Mesenchymal stem cell (in vitro differentiated cells and primary cell): ENCODE results near the gene PSTPIP1.

Experiments used
- DNase-seq: peaks from one replicate; pipeline ENCODE4 v3.0.0-alpha.2; 2013
- H2AFZ ChIP-seq: one replicate; pipeline ENCODE4 v1.6.1; 2013; ENCODE audit warnings: low read depth, mild to moderate bottlenecking, control low read depth, inconsistent platforms, low read length, moderate library complexity
- H2AK5ac ChIP-seq: 2 replicates; pipeline ENCODE4 v1.6.1; 2013; ENCODE audit warnings: low read length, moderate library complexity, mild to moderate bottlenecking, inconsistent platforms; ENCODE audit not compliant: severe bottlenecking
- H2BK120ac ChIP-seq: one replicate; pipeline ENCODE4 v1.6.1; 2013; ENCODE audit warnings: low read depth, mild to moderate bottlenecking, inconsistent platforms, low read length, moderate library complexity
- H2BK12ac ChIP-seq, 2 experiments: one replicate each; pipeline ENCODE4 v1.6.1; 2013; ENCODE audit warnings: inconsistent platforms in 2 of 2, low read length in 2 of 2, mild to moderate bottlenecking in 2 of 2, moderate library complexity in 2 of 2, control low read depth in 1 of 2
- H2BK15ac ChIP-seq: one replicate; pipeline ENCODE4 v1.6.1; 2013; ENCODE audit warnings: mild to moderate bottlenecking, low read depth, inconsistent platforms; ENCODE audit not compliant: poor library complexity, severe bottlenecking
- H2BK5ac ChIP-seq: 2 replicates; pipeline ENCODE4 v1.6.1; 2013; ENCODE audit warnings: low read depth, mild to moderate bottlenecking, low read length, control low read depth, inconsistent platforms; ENCODE audit not compliant: poor library complexity, severe bottlenecking
- H3K14ac ChIP-seq, 2 experiments: one replicate each; pipeline ENCODE4 v1.6.1; 2013; ENCODE audit warnings: inconsistent platforms in 2 of 2, low read length in 2 of 2, control low read depth in 1 of 2, mild to moderate bottlenecking in 1 of 2, moderate library complexity in 1 of 2
- H3K18ac ChIP-seq, 2 experiments: one replicate each; pipeline ENCODE4 v1.6.1; 2013; ENCODE audit warnings: inconsistent platforms in 2 of 2, low read length in 2 of 2, control low read depth in 1 of 2, low read depth in 1 of 2, mild to moderate bottlenecking in 1 of 2
- H3K23ac ChIP-seq, 2 experiments: one replicate each; pipeline ENCODE4 v1.6.1; 2013; ENCODE audit warnings: inconsistent platforms in 2 of 2, low read length in 2 of 2, mild to moderate bottlenecking in 2 of 2, moderate library complexity in 2 of 2, control low read depth in 1 of 2
- H3K27ac ChIP-seq: 2 replicates; pipeline ENCODE4 v1.5.1; 2013; ENCODE audit warnings: mild to moderate bottlenecking, moderate library complexity, low read length, control low read depth, inconsistent platforms; ENCODE audit not compliant: poor library complexity, severe bottlenecking
- H3K27me3 ChIP-seq, 2 experiments: 2 replicates each; pipeline versions ENCODE4 v1.6.1 to v1.7.0; 2013; ENCODE audit warnings: low read length in 2 of 2, mild to moderate bottlenecking in 2 of 2, moderate library complexity in 2 of 2, control low read depth in 1 of 2, inconsistent platforms in 1 of 2; ENCODE audit not compliant: control insufficient read depth in 1 of 2, insufficient read depth in 1 of 2
- H3K36me3 ChIP-seq, 2 experiments: 2 replicates each; pipeline versions ENCODE4 v1.6.1 to v1.7.0; 2013; ENCODE audit warnings: low read length in 2 of 2, control low read depth in 1 of 2, inconsistent platforms in 1 of 2, low read depth in 1 of 2, mild to moderate bottlenecking in 1 of 2; ENCODE audit not compliant: insufficient read depth in 2 of 2, control insufficient read depth in 1 of 2
- H3K4ac ChIP-seq, 2 experiments: one replicate each; pipeline ENCODE4 v1.6.1; 2013; ENCODE audit warnings: inconsistent platforms in 2 of 2, low read length in 2 of 2, mild to moderate bottlenecking in 2 of 2, moderate library complexity in 2 of 2, control low read depth in 1 of 2, low read depth in 1 of 2
- H3K4me1 ChIP-seq: 2 replicates; pipeline ENCODE4 v1.6.1; 2013; ENCODE audit warnings: low read depth, low read length, control low read depth; ENCODE audit not compliant: control insufficient read depth, insufficient read depth
- H3K4me2 ChIP-seq: 2 replicates; pipeline ENCODE4 v1.6.1; 2013; ENCODE audit warnings: low read length, mild to moderate bottlenecking, inconsistent platforms; ENCODE audit not compliant: poor library complexity, severe bottlenecking
- H3K4me3 ChIP-seq, 2 experiments: 2 replicates each; pipeline versions ENCODE4 v1.5.1 to v1.7.0; 2013; ENCODE audit warnings: low read length in 2 of 2, mild to moderate bottlenecking in 2 of 2, control low read depth in 1 of 2, low read depth in 1 of 2; ENCODE audit not compliant: insufficient read depth in 1 of 2
- H3K79me1 ChIP-seq: replicated peaks from 2 replicates; pipeline ENCODE4 v1.6.1; 2013; ENCODE audit warnings: mild to moderate bottlenecking, control low read depth, low read length, inconsistent platforms; ENCODE audit not compliant: poor library complexity, severe bottlenecking
- H3K9ac ChIP-seq: 2 replicates; pipeline ENCODE4 v1.7.0; 2013; ENCODE audit warnings: mild to moderate bottlenecking, low read length, moderate library complexity
- H3K9me3 ChIP-seq: 2 replicates; pipeline ENCODE4 v1.7.0; 2013; ENCODE audit warnings: mild to moderate bottlenecking, low read length; ENCODE audit not compliant: control insufficient read depth
- H4K8ac ChIP-seq: one replicate; pipeline ENCODE4 v1.6.1; 2013; ENCODE audit warnings: inconsistent platforms, mild to moderate bottlenecking, low read length, moderate library complexity
- H4K91ac ChIP-seq: one replicate; pipeline ENCODE4 v1.6.1; 2013; ENCODE audit warnings: mild to moderate bottlenecking, low read length, inconsistent platforms
- WGBS: methylation state at CpG from one replicate; pipeline ENCODE4 v1.1.7; 2013; ENCODE audit warnings: mixed read lengths; 5-methylcytosine and 5-hydroxymethylcytosine counted together

PSTPIP1 gene

GRCh38 chr15:77039217-77039533 is 44.2 kb downstream of the PSTPIP1 start:
- no peak overlapping the region for H3K9ac ChIP-seq
- H2BK15ac ChIP-seq: no peak overlapping the region
- no peak overlapping the region for H2BK120ac ChIP-seq
- H2BK12ac ChIP-seq: no peak overlapping the region
- H2AFZ ChIP-seq: no peak overlapping the region
- no peaks in the 10 kb centered on the region for H3K9me3 ChIP-seq
- no CpG with 5 or more reads among the region's 5 CpGs for WGBS
- H3K79me1 ChIP-seq: peaks cover 22% of the 10 kb centered on the region
- peaks cover 8% of the 10 kb centered on the region for H3K4me1 ChIP-seq
- H4K8ac ChIP-seq: no peak overlapping the region
- H3K27ac ChIP-seq: no peak overlapping the region
- no peak for DNase-seq
- H3K23ac ChIP-seq: no peak overlapping the region
- H3K18ac ChIP-seq: no peak overlapping the region
- H4K91ac ChIP-seq: no peak overlapping the region
- H3K4ac ChIP-seq: no peak overlapping the region
- no peak overlapping the region for H3K14ac ChIP-seq
- H2BK5ac ChIP-seq: no peak overlapping the region
- H2AK5ac ChIP-seq: no peak overlapping the region
- peaks cover 35 to 54% of the 10 kb centered on the region in 2 experiments for H3K36me3 ChIP-seq
- H3K27me3 ChIP-seq: no peaks in the 10 kb centered on the region
- H3K4me3 ChIP-seq: no peak overlapping the region
- H3K4me2 ChIP-seq: no peak overlapping the region

- Histone ChIP-seq H3K23ac (no peak overlapping the region), H3K9ac (no peak overlapping the region), H3K4me1 (peaks cover 5% of the 10 kb centered on the region), H3K14ac (no peak overlapping the region), H3K27me3 (no peaks in the 10 kb centered on the region), H2BK120ac (no peak overlapping the region), H4K91ac (no peak overlapping the region), H2BK5ac (no peak overlapping the region), H3K18ac (no peak overlapping the region), H4K8ac (no peak overlapping the region), H3K4me3 (no peak overlapping the region), H3K4ac (no peak overlapping the region), H2BK12ac (no peak overlapping the region), H2BK15ac (no peak overlapping the region), H3K27ac (no peak overlapping the region), H2AK5ac (no peak overlapping the region), H3K9me3 (no peaks in the 10 kb centered on the region), H3K36me3 (peaks cover 41 to 55% of the 10 kb centered on the region in 2 experiments), H2AFZ (no peak overlapping the region), H3K79me1 (peaks cover 27% of the 10 kb centered on the region), H3K4me2 (no peak overlapping the region)
- no peak for DNase-seq
- no CpG with 5 or more reads among the region's 8 CpGs for WGBS
These were observed 44.9 kb downstream of the PSTPIP1 start for GRCh38 chr15:77039848-77040247.

DNA sequence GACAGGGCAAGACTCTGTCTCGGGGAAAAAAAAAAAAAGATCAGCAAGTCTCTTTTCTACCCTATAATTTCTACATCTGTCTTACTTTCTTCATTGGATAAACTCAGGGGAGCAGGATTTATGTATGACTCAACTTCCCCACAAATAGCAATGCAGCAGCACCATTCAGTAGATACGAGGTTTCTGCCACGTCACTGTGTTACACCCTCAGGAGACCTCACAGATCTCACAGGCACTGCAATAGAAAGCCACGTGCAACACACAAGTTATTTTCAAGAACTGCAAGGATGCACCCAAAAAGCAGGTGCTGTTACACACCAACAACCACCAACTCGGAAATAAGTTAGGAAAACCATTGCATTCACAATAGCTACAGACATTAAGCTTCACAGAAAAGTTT is 45.7 kb downstream of the PSTPIP1 start:
- Histone ChIP-seq H2BK12ac (no peak overlapping the region), H3K4me3 (no peak overlapping the region), H2BK15ac (no peak overlapping the region), H4K8ac (no peak overlapping the region), H3K9me3 (no peaks in the 10 kb centered on the region), H4K91ac (no peak overlapping the region), H2AK5ac (no peak overlapping the region), H3K23ac (no peak overlapping the region), H3K27me3 (no peaks in the 10 kb centered on the region), H3K4me1 (peaks cover 4% of the 10 kb centered on the region), H3K36me3 (peaks cover 50 to 55% of the 10 kb centered on the region in 2 experiments), H3K27ac (no peak overlapping the region), H2BK5ac (no peak overlapping the region), H3K9ac (peak overlapping the region; percentile 55), H3K4ac (no peak overlapping the region), H3K4me2 (no peak overlapping the region), H3K18ac (no peak overlapping the region), H2BK120ac (no peak overlapping the region), H3K14ac (no peak overlapping the region), H2AFZ (no peak overlapping the region), H3K79me1 (peaks cover 33% of the 10 kb centered on the region)
- WGBS: 79% methylated on average over 5 of the region's 5 CpGs
- DNase-seq: no peak

DNA sequence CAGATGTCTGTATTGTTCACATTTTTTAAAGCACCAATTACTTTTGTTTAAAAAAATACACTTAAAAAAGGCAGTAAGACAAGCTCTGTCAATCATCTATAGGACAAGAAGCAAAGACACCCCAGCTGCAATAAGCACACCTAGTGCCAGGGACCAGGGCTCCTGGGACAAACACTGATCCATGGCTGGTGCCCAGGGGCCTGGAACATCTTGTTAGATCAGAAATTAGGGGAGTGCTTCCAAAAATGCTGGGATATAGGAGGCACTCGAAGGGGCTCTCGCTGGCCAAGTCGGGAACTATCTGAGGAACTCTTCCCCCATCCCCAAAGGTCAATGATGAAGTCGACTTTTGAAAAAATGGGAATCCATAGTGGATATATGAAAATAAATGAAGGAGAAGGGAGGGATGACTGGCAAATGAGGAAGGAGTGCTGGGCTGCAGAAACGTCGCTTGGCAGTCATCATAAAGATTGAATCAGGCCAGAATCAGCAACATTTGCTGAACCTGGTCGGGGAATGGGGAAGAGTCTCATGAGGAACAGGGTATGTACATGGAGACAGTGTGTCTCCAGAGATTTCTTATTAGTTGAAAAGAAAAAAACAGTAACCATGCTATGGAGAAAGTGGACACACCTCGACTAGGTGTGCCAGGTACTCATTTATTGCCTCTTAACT is 47.5 kb downstream of the PSTPIP1 start:
- Histone ChIP-seq H2BK120ac (no peak overlapping the region), H3K27me3 (no peaks in the 10 kb centered on the region), H2AK5ac (no peak overlapping the region), H2BK5ac (no peak overlapping the region), H3K9ac (no peak overlapping the region), H3K4me3 (no peak overlapping the region), H3K4ac (no peak overlapping the region), H4K91ac (no peak overlapping the region), H3K36me3 (peaks cover 44 to 57% of the 10 kb centered on the region in 2 experiments), H2BK15ac (no peak overlapping the region), H2BK12ac (no peak overlapping the region), H3K4me1 (no peaks in the 10 kb centered on the region), H3K9me3 (no peaks in the 10 kb centered on the region), H3K18ac (no peak overlapping the region), H4K8ac (no peak overlapping the region), H3K79me1 (peaks cover 35% of the 10 kb centered on the region), H2AFZ (no peak overlapping the region), H3K14ac (no peak overlapping the region), H3K23ac (no peak overlapping the region), H3K27ac (no peak overlapping the region), H3K4me2 (no peak overlapping the region)
- 91% methylated on average over 8 of the region's 8 CpGs for WGBS
- no peak for DNase-seq
